Measurements from ENCODE around the gene NME7. TPM values are rescaled to one million over a fixed set of nuclear protein-coding genes. Genes with fewer than 3 reads are reported as not detected.

Gene NME7
- total RNA-seq, 1 experiment from 2014 or later = 9.0 TPM

- Histone ChIP-seq H3K4me3 (ENCODE audit: low read depth, low read length) (no peak overlapping the region), H3K27me3 (replicated peaks; ENCODE audit: control insufficient read depth, insufficient read depth, low read length) (no peaks in the 10 kb centered on the region), H3K4me1 (peaks cover 28% of the 10 kb centered on the region), H3K36me3 (ENCODE audit: control insufficient read depth, insufficient read depth, low read length) (no peaks in the 10 kb centered on the region), H3K9me3 (no peaks in the 10 kb centered on the region)
- BruUV-seq (replicated peaks) = no TSS peak
- Mint-ChIP-seq H3K4me1 (ENCODE audit: low read depth, unreplicated experiment) (peaks cover 31% of the 10 kb centered on the region), H3K4me3 (ENCODE audit: unreplicated experiment) (no peak overlapping the region), H3K9me3 (ENCODE audit: unreplicated experiment) (no peaks in the 10 kb centered on the region), H3K27ac (ENCODE audit: unreplicated experiment) (no peak overlapping the region), H3K27me3 (ENCODE audit: insufficient read depth, unreplicated experiment) (no peaks in the 10 kb centered on the region), H3K36me3 (ENCODE audit: insufficient read depth, unreplicated experiment) (peaks cover 8% of the 10 kb centered on the region)
- intact Hi-C loops (cut with micrococcal nuclease; ENCODE audit: unreplicated experiment) = no loop called here
- CTCF ChIA-PET = no interaction called here
- no peak for TF ChIP-seq CTCF (IDR thresholded peaks at IDR 0.05; ENCODE audit: insufficient read depth in 1 of 2, low read depth in 1 of 2, low read length in 1 of 2, severe bottlenecking in 1 of 2, unreplicated experiment in 1 of 2)
- DNase-seq = no peak
- POLR2A ChIA-PET = no interaction called here
Observed at GRCh38 chr1:169090900-169091311, 276.7 kb downstream of the NME7 start.

GRCh38 chr1:169090308-169090899, 277.2 kb downstream of the NME7 start:
- Mint-ChIP-seq H3K27me3 (ENCODE audit: insufficient read depth, unreplicated experiment) (no peaks in the 10 kb centered on the region), H3K4me1 (ENCODE audit: low read depth, unreplicated experiment) (peaks cover 27% of the 10 kb centered on the region), H3K36me3 (ENCODE audit: insufficient read depth, unreplicated experiment) (peaks cover 8% of the 10 kb centered on the region), H3K9me3 (ENCODE audit: unreplicated experiment) (no peaks in the 10 kb centered on the region), H3K4me3 (ENCODE audit: unreplicated experiment) (no peak overlapping the region), H3K27ac (ENCODE audit: unreplicated experiment) (no peak overlapping the region)
- H3K9me3 ChIP-seq = no peaks in the 10 kb centered on the region
- H3K27me3 ChIP-seq (replicated peaks; ENCODE audit: control insufficient read depth, insufficient read depth, low read length) = no peaks in the 10 kb centered on the region
- ChIA-PET CTCF (no interaction called here), POLR2A (no interaction called here)
- intact Hi-C loops (cut with micrococcal nuclease; ENCODE audit: unreplicated experiment) = no loop called here
- BruUV-seq (replicated peaks) = no TSS peak
- no peak for DNase-seq
- no peak overlapping the region for H3K4me3 ChIP-seq (ENCODE audit: low read depth, low read length)
- no peak for TF ChIP-seq CTCF (IDR thresholded peaks at IDR 0.05; ENCODE audit: insufficient read depth in 1 of 2, low read depth in 1 of 2, low read length in 1 of 2, severe bottlenecking in 1 of 2, unreplicated experiment in 1 of 2)
- H3K4me1 ChIP-seq = peaks cover 27% of the 10 kb centered on the region
- H3K36me3 ChIP-seq (ENCODE audit: control insufficient read depth, insufficient read depth, low read length) = no peaks in the 10 kb centered on the region

- peaks cover 21% of the 10 kb centered on the region for H3K4me1 ChIP-seq
- Mint-ChIP-seq H3K36me3 (ENCODE audit: insufficient read depth, unreplicated experiment) (peaks cover 8% of the 10 kb centered on the region), H3K27ac (ENCODE audit: unreplicated experiment) (no peak overlapping the region), H3K9me3 (ENCODE audit: unreplicated experiment) (no peaks in the 10 kb centered on the region), H3K27me3 (ENCODE audit: insufficient read depth, unreplicated experiment) (no peaks in the 10 kb centered on the region), H3K4me1 (ENCODE audit: low read depth, unreplicated experiment) (peaks cover 20% of the 10 kb centered on the region), H3K4me3 (ENCODE audit: unreplicated experiment) (no peak overlapping the region)
- H3K4me3 ChIP-seq (ENCODE audit: low read depth, low read length) = no peak overlapping the region
- H3K9me3 ChIP-seq = no peaks in the 10 kb centered on the region
- ChIA-PET POLR2A (interaction anchor here (0.6 kb wide), 1 partner anchor 645 kb away, joined by 3 read pairs; no protein-coding TSS in a partner anchor), CTCF (no interaction called here)
- no peaks in the 10 kb centered on the region for H3K27me3 ChIP-seq (replicated peaks; ENCODE audit: control insufficient read depth, insufficient read depth, low read length)
- TF ChIP-seq CTCF (IDR thresholded peaks at IDR 0.05; ENCODE audit: insufficient read depth in 1 of 2, low read depth in 1 of 2, low read length in 1 of 2, severe bottlenecking in 1 of 2, unreplicated experiment in 1 of 2) = no peak
- intact Hi-C loops (cut with micrococcal nuclease; ENCODE audit: unreplicated experiment) = no loop called here
- no peaks in the 10 kb centered on the region for H3K36me3 ChIP-seq (ENCODE audit: control insufficient read depth, insufficient read depth, low read length)
- DNase-seq = no peak
- no TSS peak for BruUV-seq (replicated peaks)
Observed at GRCh38 chr1:169089776-169090175, 277.8 kb downstream of the NME7 start.
